Loucy (cell line): ENCODE data around the gene EFNB1.

Experiments used
- H2AFZ ChIP-seq: fragments of 200-600 bp; sonication (generic); 2 replicates; pipeline ENCODE4 v1.6.0; 2016; ENCODE audit warnings: antibody characterized with exemption, mild to moderate bottlenecking, low read length, moderate library complexity
- H3F3A ChIP-seq: fragments of 200-600 bp; 2 replicates; pipeline ENCODE4 v1.6.0; 2016; ENCODE audit warnings: antibody characterized with exemption, low read depth, mild to moderate bottlenecking
- H3K27me3 ChIP-seq: fragments of 200-600 bp; sonication (generic); 2 replicates; pipeline ENCODE4 v1.6.1; 2014; ENCODE audit warnings: low read length, mild to moderate bottlenecking; ENCODE audit not compliant: insufficient read depth, poor library complexity, severe bottlenecking
- H3K36me3 ChIP-seq: fragments of 200-600 bp; sonication (generic); 2 replicates; pipeline ENCODE4 v1.6.1; 2016; ENCODE audit warnings: low read length; ENCODE audit not compliant: insufficient read depth
- H3K4me1 ChIP-seq: fragments of 200-600 bp; sonication (generic); 2 replicates; pipeline ENCODE4 v1.5.1; 2014; ENCODE audit warnings: low read length, mild to moderate bottlenecking; ENCODE audit not compliant: insufficient read depth, poor library complexity, severe bottlenecking
- H3K4me2 ChIP-seq: fragments of 200-600 bp; sonication (generic); 2 replicates; pipeline ENCODE4 v1.6.0; 2014; ENCODE audit warnings: antibody characterized with exemption, low read length, low read depth, mild to moderate bottlenecking; ENCODE audit not compliant: poor library complexity, severe bottlenecking
- H3K4me3 ChIP-seq: fragments of 200-600 bp; sonication (generic); 2 replicates; pipeline ENCODE4 v1.5.1; 2014; ENCODE audit warnings: low read length, mild to moderate bottlenecking, mixed read lengths; ENCODE audit not compliant: poor library complexity, severe bottlenecking
- H3K79me2 ChIP-seq: fragments of 200-600 bp; sonication (generic); 2 replicates; pipeline ENCODE4 v1.6.1; 2014; ENCODE audit warnings: low read length; ENCODE audit not compliant: insufficient read depth
- H3K9ac ChIP-seq: fragments of 200-600 bp; sonication (generic); 2 replicates; pipeline ENCODE4 v1.6.0; 2014; ENCODE audit warnings: mild to moderate bottlenecking, low read depth, low read length, moderate library complexity; ENCODE audit not compliant: poor library complexity, severe bottlenecking
- H3K9me2 ChIP-seq: fragments of 200-600 bp; sonication (generic); replicated peaks from 2 replicates; pipeline ENCODE4 v1.6.1; 2016; ENCODE audit warnings: low read depth, low read length, mixed read lengths
- H3K9me3 ChIP-seq: fragments of 200-600 bp; sonication (generic); 2 replicates; pipeline ENCODE4 v1.6.1; 2014; ENCODE audit warnings: mild to moderate bottlenecking, antibody characterized with exemption, low read length, low read depth; ENCODE audit not compliant: insufficient read depth
- H4K20me1 ChIP-seq: fragments of 200-600 bp; sonication (generic); 2 replicates; pipeline ENCODE4 v1.6.0; 2014; ENCODE audit warnings: antibody characterized with exemption, low read length, mild to moderate bottlenecking; ENCODE audit not compliant: insufficient read depth, poor library complexity, severe bottlenecking
- CTCF ChIP-seq: fragments of 200-600 bp; sonication (generic); conservative IDR thresholded peaks from 2 replicates; pipeline ENCODE4 v1.5.1; 2014; ENCODE audit warnings: mild to moderate bottlenecking, antibody characterized with exemption, low read length
- EZH2phosphoT487 ChIP-seq: fragments of 200-600 bp; IDR thresholded peaks from 2 replicates; pipeline ENCODE4 v1.6.1; 2018; ENCODE audit warnings: antibody characterized with exemption, mild to moderate bottlenecking, moderate library complexity, borderline replicate concordance

EFNB1 gene

DNA sequence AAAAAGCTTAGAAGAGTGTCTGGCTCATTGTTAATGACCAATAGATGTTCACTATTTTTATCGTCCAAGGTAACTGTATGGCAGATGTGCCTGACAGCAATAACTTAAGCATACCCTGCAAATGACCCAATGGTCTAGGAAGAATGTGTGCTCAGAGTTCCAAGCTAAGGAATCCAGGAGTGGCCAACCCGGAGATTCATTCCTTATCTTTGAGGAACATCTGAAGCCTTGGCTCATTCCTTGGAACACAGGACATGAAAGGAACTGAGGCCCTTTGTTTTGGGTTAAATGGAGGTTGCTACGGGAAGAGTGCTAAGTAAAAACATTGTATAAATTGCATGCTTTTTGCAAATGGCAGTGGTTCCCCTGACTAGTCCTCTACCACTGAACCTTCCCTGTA, 38.9 kb upstream of the EFNB1 start:
- H3K9ac ChIP-seq: no peak overlapping the region
- no peak overlapping the region for H3K4me3 ChIP-seq
- no peaks in the 10 kb centered on the region for H3K27me3 ChIP-seq
- no peak overlapping the region for H3K4me2 ChIP-seq
- no peaks in the 10 kb centered on the region for H4K20me1 ChIP-seq
- H3K9me2 ChIP-seq: no peaks in the 10 kb centered on the region
- no peaks in the 10 kb centered on the region for H3K4me1 ChIP-seq
- H3K36me3 ChIP-seq: no peaks in the 10 kb centered on the region
- H2AFZ ChIP-seq: no peak overlapping the region
- no peaks in the 10 kb centered on the region for H3F3A ChIP-seq
- no peaks in the 10 kb centered on the region for H3K79me2 ChIP-seq
- TF ChIP-seq CTCF: no peak
- no peak for TF ChIP-seq EZH2phosphoT487
- H3K9me3 ChIP-seq: no peaks in the 10 kb centered on the region

- no peaks in the 10 kb centered on the region for H3K27me3 ChIP-seq
- H3K4me1 ChIP-seq: no peaks in the 10 kb centered on the region
- no peaks in the 10 kb centered on the region for H3K9me3 ChIP-seq
- H3K79me2 ChIP-seq: no peaks in the 10 kb centered on the region
- no peaks in the 10 kb centered on the region for H4K20me1 ChIP-seq
- H3K36me3 ChIP-seq: no peaks in the 10 kb centered on the region
- no peaks in the 10 kb centered on the region for H3K9me2 ChIP-seq
- H2AFZ ChIP-seq: no peak overlapping the region
- H3K9ac ChIP-seq: no peak overlapping the region
- no peaks in the 10 kb centered on the region for H3F3A ChIP-seq
- TF ChIP-seq CTCF: no peak
- TF ChIP-seq EZH2phosphoT487: no peak
- no peak overlapping the region for H3K4me2 ChIP-seq
- H3K4me3 ChIP-seq: no peak overlapping the region
Observed at GRCh38 chrX:68792083-68792482, 36.7 kb upstream of the EFNB1 start.

GRCh38 chrX:68794461-68794860, 34.4 kb upstream of the EFNB1 start:
- no peaks in the 10 kb centered on the region for H3K27me3 ChIP-seq
- H3K9me2 ChIP-seq: no peaks in the 10 kb centered on the region
- TF ChIP-seq EZH2phosphoT487 (no peak), CTCF (no peak)
- H2AFZ ChIP-seq: no peak overlapping the region
- H4K20me1 ChIP-seq: no peaks in the 10 kb centered on the region
- H3K4me2 ChIP-seq: no peak overlapping the region
- no peaks in the 10 kb centered on the region for H3F3A ChIP-seq
- no peaks in the 10 kb centered on the region; the same call in 1 of the 2 replicates for H3K9me3 ChIP-seq
- no peaks in the 10 kb centered on the region for H3K4me1 ChIP-seq
- H3K4me3 ChIP-seq: no peak overlapping the region
- H3K79me2 ChIP-seq: no peaks in the 10 kb centered on the region
- no peaks in the 10 kb centered on the region for H3K36me3 ChIP-seq
- H3K9ac ChIP-seq: no peak overlapping the region
